Endothelial cell of umbilical vein (primary cell): ENCODE results near the gene MPP4. TPM values are rescaled to one million over a fixed set of nuclear protein-coding genes. Genes with fewer than 3 reads are reported as not detected.

Experiments
- BruUV-seq: library from RNA; stranded (reverse); fragments of 400-500 nt; replicated peaks from 2 replicates; lab custom pipeline; 2021; lab: Mats Ljungman, UMichigan
- CTCF ChIA-PET: fragments of 300-600, 350-600 bp; sonication (Branson Sonifier 250); formaldehyde crosslinking; loops from one replicate; lab custom pipeline; 2021; ENCODE audit warnings: antibody characterized with exemption, inconsistent platforms; lab: Charles Lee
- POLR2A ChIA-PET: fragments of 300-600, 350-600 bp; sonication (Branson Sonifier 250); formaldehyde crosslinking; loops from one replicate; lab custom pipeline; 2021; ENCODE audit warnings: antibody characterized with exemption, inconsistent platforms; lab: Charles Lee
- DNase-seq: peaks from one replicate; pipeline ENCODE4 v3.0.0-alpha.2; 2011; ENCODE audit warnings: low read depth, low spot score
- FAIRE-seq: peaks from 2 replicates; lab custom pipeline; 2011; peaks lifted over from hg19 to GRCh38; lab: Jason Lieb, UNC
- H2AFZ ChIP-seq: 2 replicates; pipeline ENCODE4 v1.6.0; 2012; ENCODE audit warnings: low read depth, low read length, control low read depth, inconsistent platforms
- H3K27ac ChIP-seq: 2 replicates; pipeline ENCODE4 v1.5.1; 2011; ENCODE audit warnings: low read depth, mild to moderate bottlenecking, control low read depth, low read length, moderate library complexity; ENCODE audit not compliant: insufficient read depth
- H3K27me3 ChIP-seq, 2 experiments: 2 replicates each; pipeline versions ENCODE4 v1.6.0 to v1.6.1; 2011; ENCODE audit warnings: low read length in 2 of 2, mixed read lengths in 1 of 2; ENCODE audit not compliant: control insufficient read depth in 2 of 2, insufficient read depth in 2 of 2
- H3K36me3 ChIP-seq, 2 experiments: 2 replicates in 1 of 2; 3 replicates in 1 of 2; pipeline ENCODE4 v1.5.1; 2011; ENCODE audit warnings: low read length in 2 of 2, mild to moderate bottlenecking in 1 of 2, moderate library complexity in 1 of 2; ENCODE audit not compliant: control insufficient read depth in 2 of 2, insufficient read depth in 2 of 2; ENCODE audit errors: extremely low read depth in 1 of 2
- H3K4me1 ChIP-seq: 3 replicates; pipeline ENCODE4 v1.5.1; 2011; ENCODE audit warnings: mild to moderate bottlenecking, low read length; ENCODE audit not compliant: control insufficient read depth, insufficient read depth; ENCODE audit errors: extremely low read depth
- H3K4me2 ChIP-seq: 2 replicates; pipeline ENCODE4 v1.6.1; 2011; ENCODE audit warnings: low read length, control low read depth, mixed read lengths; ENCODE audit not compliant: insufficient read depth
- H3K4me3 ChIP-seq, 3 experiments: fragments of 200-600 bp in 1 of 3; sonication (generic), shearing (Covaris generic) in 1 of 3; replicated peaks in 1 of 3; 2 replicates each; pipeline ENCODE4 v1.5.1; 2011 to 2016; ENCODE audit warnings: control low read depth in 3 of 3, low read length in 3 of 3, mild to moderate bottlenecking in 2 of 3, inconsistent platforms in 1 of 3, low read depth in 1 of 3, moderate library complexity in 1 of 3; ENCODE audit not compliant: insufficient read depth in 1 of 3
- H3K79me2 ChIP-seq: 2 replicates; pipeline ENCODE4 v1.6.0; 2012; ENCODE audit warnings: low read length, inconsistent platforms; ENCODE audit not compliant: control insufficient read depth, insufficient read depth
- H3K9ac ChIP-seq: replicated peaks from 2 replicates; pipeline ENCODE3; 2011; ENCODE audit warnings: low read length, control low read depth; ENCODE audit not compliant: insufficient read depth; ENCODE audit errors: extremely low read depth
- H3K9me1 ChIP-seq: replicated peaks from 3 replicates; pipeline ENCODE4 v1.6.0; 2011; ENCODE audit warnings: mild to moderate bottlenecking, low read length; ENCODE audit not compliant: control insufficient read depth, insufficient read depth; ENCODE audit errors: extremely low read depth
- H3K9me3 ChIP-seq: replicated peaks from 2 replicates; pipeline ENCODE4 v1.5.1; 2012; ENCODE audit warnings: low read length, inconsistent platforms; ENCODE audit not compliant: control insufficient read depth, insufficient read depth
- H4K20me1 ChIP-seq: replicated peaks from 2 replicates; pipeline ENCODE3; 2011; ENCODE audit warnings: mild to moderate bottlenecking, low read length; ENCODE audit not compliant: control insufficient read depth, insufficient read depth; ENCODE audit errors: extremely low read depth
- EZH2 ChIP-seq: IDR thresholded peaks from 2 replicates; pipeline ENCODE4 v1.6.1; 2012; ENCODE audit warnings: borderline replicate concordance, low read depth, mild to moderate bottlenecking, moderate library complexity, low read length, inconsistent platforms; ENCODE audit not compliant: severe bottlenecking
- FOS ChIP-seq: IDR thresholded peaks from 2 replicates; pipeline ENCODE4 v1.6.1; 2011; ENCODE audit warnings: mild to moderate bottlenecking, low read length, moderate library complexity, borderline replicate concordance; ENCODE audit not compliant: insufficient read depth
- GATA2 ChIP-seq: IDR thresholded peaks from 2 replicates; pipeline ENCODE4 v1.7.0; 2011; ENCODE audit warnings: low read depth, mild to moderate bottlenecking, moderate library complexity, mixed read lengths, low read length; ENCODE audit not compliant: insufficient read length, insufficient read depth
- JUN ChIP-seq: IDR thresholded peaks from 2 replicates; pipeline ENCODE4 v1.6.1; 2011; ENCODE audit warnings: borderline replicate concordance, low read depth; ENCODE audit not compliant: insufficient read length, insufficient read depth
- MAX ChIP-seq: IDR thresholded peaks from 2 replicates; pipeline ENCODE4 v1.6.1; 2011; ENCODE audit not compliant: insufficient read depth, insufficient read length
- MYC ChIP-seq: IDR thresholded peaks from one replicate; pipeline ENCODE4 v1.6.1; 2011; ENCODE audit warnings: mild to moderate bottlenecking, low read depth, low read length
- POLR2A ChIP-seq: IDR thresholded peaks from 2 replicates; pipeline ENCODE4 v1.6.1; 2012; ENCODE audit warnings: low read depth, mild to moderate bottlenecking, control low read depth, low read length
- POLR2AphosphoS5 ChIP-seq: IDR thresholded peaks from 2 replicates; pipeline ENCODE4 v1.6.1; 2012; ENCODE audit warnings: low read depth, mild to moderate bottlenecking, control low read depth, low read length, moderate library complexity; ENCODE audit not compliant: insufficient read depth
- dilution Hi-C: fragments of 300-500 bp; cut with MboI; formaldehyde crosslinking; loops from one replicate; pipeline ENCODE4 v1.15.0; 2019; ENCODE audit warnings: low sequenced_read_pairs; ENCODE audit not compliant: extremely low pct_ligation_motif_present
- intact Hi-C: fragments of 100-400 bp; cut with micrococcal nuclease; formaldehyde crosslinking; loops from one replicate; pipeline ENCODE4 v1.10.0; 2022
- polyA plus RNA-seq, 4 experiments: library from polyadenylated mRNA; depleted of rRNA in 3 of 4; stranded (reverse) in 3 of 4; unstranded in 1 of 4; fragments of >200 nt; gene quantifications; 2 replicates each; pipeline versions ENCODE4 v1.2.1 to v1.2.3, GENCODE V29; 2011 to 2012; ENCODE audit warnings: missing spikeins in 1 of 4
- total RNA-seq: library from RNA; stranded (reverse); gene quantifications from 2 replicates; pipeline ENCODE4 v1.2.3, GENCODE V29; 2021
- TF ChIP-seq, protein P1 (sequence below), 2 donors: IDR thresholded peaks; 1 replicate in 1 of 2; 2 replicates in 1 of 2; pipeline ENCODE4 v1.5.1; 2011; ENCODE audit warnings: low read length in 2 of 2, mild to moderate bottlenecking in 2 of 2, moderate library complexity in 2 of 2, control low read depth in 1 of 2, inconsistent platforms in 1 of 2, low read depth in 1 of 2; ENCODE audit not compliant: insufficient read depth in 1 of 2; ENCODE audit errors: extremely low read depth in 1 of 2

The MPP4 gene
- total and polyA plus RNA-seq, 2 donors (not counting 3 experiments of a cell fraction or from before 2014, with no cell fraction given): 5.6 to 7.6 TPM

GRCh38 chr2:201696151-201696659 is 2.2 kb downstream of the MPP4 start:
- Histone ChIP-seq H3K4me2 (peak overlapping the region; percentile 78), H3K4me3 (no peak overlapping the region), H3K36me3 (peaks cover 0 to 1% of the 10 kb centered on the region in 2 experiments), H3K9me3 (no peaks in the 10 kb centered on the region), H3K79me2 (no peaks in the 10 kb centered on the region), H3K9ac (peak overlapping the region; percentile 89), H3K9me1 (no peaks in the 10 kb centered on the region), H2AFZ (no peak overlapping the region), H3K27ac (peak overlapping the region; percentile 96), H4K20me1 (no peaks in the 10 kb centered on the region), H3K27me3 (no peaks in the 10 kb centered on the region), H3K4me1 (peaks cover 61% of the 10 kb centered on the region)
- dilution Hi-C loops (no loop called here), intact Hi-C loops (loop anchor here (1.0 to 5.0 kb wide), 5 partner anchors 39 to 807 kb away; partner anchors contain the start of genes ALS2, NIF3L1 and PPIL3)
- ChIA-PET POLR2A (interaction anchor here (1.0 kb wide), 1 partner anchor 12 kb away, joined by 8 read pairs; no protein-coding TSS in a partner anchor), CTCF (interaction anchor here (1.4 to 4.4 kb wide), 3 partner anchors 11 to 17 kb away, joined by 5 to 17 read pairs (median 10); no protein-coding TSS in a partner anchor)
- TF ChIP-seq POLR2A (peak; percentile 43), GATA2 (peak; percentile 90), JUN (peak; percentile 98), MAX (no peak), FOS (peak; percentile 99), POLR2AphosphoS5 (peak; percentile 96), EZH2 (no peak), MYC (no peak)
- TF ChIP-seq, protein P1, sequence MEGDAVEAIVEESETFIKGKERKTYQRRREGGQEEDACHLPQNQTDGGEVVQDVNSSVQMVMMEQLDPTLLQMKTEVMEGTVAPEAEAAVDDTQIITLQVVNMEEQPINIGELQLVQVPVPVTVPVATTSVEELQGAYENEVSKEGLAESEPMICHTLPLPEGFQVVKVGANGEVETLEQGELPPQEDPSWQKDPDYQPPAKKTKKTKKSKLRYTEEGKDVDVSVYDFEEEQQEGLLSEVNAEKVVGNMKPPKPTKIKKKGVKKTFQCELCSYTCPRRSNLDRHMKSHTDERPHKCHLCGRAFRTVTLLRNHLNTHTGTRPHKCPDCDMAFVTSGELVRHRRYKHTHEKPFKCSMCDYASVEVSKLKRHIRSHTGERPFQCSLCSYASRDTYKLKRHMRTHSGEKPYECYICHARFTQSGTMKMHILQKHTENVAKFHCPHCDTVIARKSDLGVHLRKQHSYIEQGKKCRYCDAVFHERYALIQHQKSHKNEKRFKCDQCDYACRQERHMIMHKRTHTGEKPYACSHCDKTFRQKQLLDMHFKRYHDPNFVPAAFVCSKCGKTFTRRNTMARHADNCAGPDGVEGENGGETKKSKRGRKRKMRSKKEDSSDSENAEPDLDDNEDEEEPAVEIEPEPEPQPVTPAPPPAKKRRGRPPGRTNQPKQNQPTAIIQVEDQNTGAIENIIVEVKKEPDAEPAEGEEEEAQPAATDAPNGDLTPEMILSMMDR (IDR thresholded peaks at IDR 0.05; ENCODE audit: extremely low read depth in 1 of 2, insufficient read depth in 1 of 2, low read depth in 1 of 2, low read length in 2 of 2): no peak
- DNase-seq (peak; percentile 95), FAIRE-seq (peak; percentile 96)
- no TSS peak for BruUV-seq
